SK-N-SH treated with all-trans-retinoic acid at 6 μM for 48 hours (cell line): ENCODE results near the gene AGR3.
"Not testable (repeated sequence)": the region's sequence is repeated elsewhere in the genome, so short reads cannot be mapped to it uniquely, and the experiment has no call there.

ENCODE experiments used
- ATAC-seq: fragments of 200-7000 bp; cut with Tn5 transposase; 3 replicates; pipeline ENCODE4 v1.9.1; 2020; ENCODE audit warnings: mild to moderate bottlenecking, moderate library complexity
- ARNTL ChIP-seq: fragments of 450-650 bp; formaldehyde crosslinking; IDR thresholded peaks from 2 replicates; pipeline ENCODE4 v1.5.0; 2020; ENCODE audit warnings: low read depth, mild to moderate bottlenecking, moderate library complexity, borderline replicate concordance
- BACH2 ChIP-seq: fragments of 250-450 bp; sonication (Bioruptor Pico); IDR thresholded peaks from 2 replicates; pipeline ENCODE4 v1.9.0; 2021; ENCODE audit warnings: mild to moderate bottlenecking, borderline replicate concordance
- CSDC2 ChIP-seq: fragments of 250-450 bp; sonication (Bioruptor Pico); IDR thresholded peaks from 2 replicates; pipeline ENCODE4 v1.5.0; 2020; ENCODE audit warnings: mild to moderate bottlenecking, moderate library complexity
- GLIS3 ChIP-seq: fragments of 250-450 bp; sonication (Bioruptor Pico); IDR thresholded peaks from 2 replicates; pipeline ENCODE4 v1.5.0; 2020; ENCODE audit warnings: mild to moderate bottlenecking, moderate library complexity
- ISL1 ChIP-seq: fragments of 250-450 bp; sonication (Bioruptor Pico); IDR thresholded peaks from 2 replicates; pipeline ENCODE4 v2.1.2; 2022; ENCODE audit warnings: mild to moderate bottlenecking, moderate library complexity
- OSR1 ChIP-seq: fragments of 250-450 bp; sonication (Bioruptor Pico); IDR thresholded peaks from 2 replicates; pipeline ENCODE4 v1.8.0; 2022; ENCODE audit warnings: moderate library complexity, mild to moderate bottlenecking, inconsistent platforms
- PPARA ChIP-seq: fragments of 250-450 bp; sonication (Bioruptor Pico); IDR thresholded peaks from 2 replicates; pipeline ENCODE4 v1.5.0; 2020; ENCODE audit warnings: mild to moderate bottlenecking, borderline replicate concordance
- RARB ChIP-seq: fragments of 250-450 bp; sonication (Bioruptor Pico); IDR thresholded peaks from 2 replicates; pipeline ENCODE4 v1.8.0; 2021; ENCODE audit warnings: mild to moderate bottlenecking, moderate library complexity
- SNAI2 ChIP-seq: fragments of 250-450 bp; sonication (Bioruptor Pico); IDR thresholded peaks from 2 replicates; pipeline ENCODE4 v1.5.0; 2020; ENCODE audit warnings: mild to moderate bottlenecking, moderate library complexity
- TCF4 ChIP-seq: fragments of 250-450 bp; sonication (Bioruptor Pico); IDR thresholded peaks from 2 replicates; pipeline ENCODE4 v1.8.0; 2021; ENCODE audit warnings: mild to moderate bottlenecking, moderate library complexity, borderline replicate concordance
- TOX ChIP-seq: fragments of 250-450 bp; sonication (Bioruptor Pico); IDR thresholded peaks from 2 replicates; pipeline ENCODE4 v1.8.0; 2021; ENCODE audit warnings: mild to moderate bottlenecking, moderate library complexity, borderline replicate concordance
- ZFP3 ChIP-seq: fragments of 250-450 bp; sonication (Bioruptor Pico); IDR thresholded peaks from 2 replicates; pipeline ENCODE4 v1.5.0; 2020; ENCODE audit warnings: mild to moderate bottlenecking, moderate library complexity
- ZFP30 ChIP-seq: fragments of 450-650 bp; formaldehyde crosslinking; IDR thresholded peaks from 2 replicates; pipeline ENCODE4 v1.5.0; 2022; ENCODE audit warnings: mild to moderate bottlenecking, moderate library complexity
- ZNF565 ChIP-seq: fragments of 450-650 bp; formaldehyde crosslinking; conservative IDR thresholded peaks from 2 replicates; pipeline ENCODE4 v1.5.0; 2020; ENCODE audit warnings: low read depth, mild to moderate bottlenecking, moderate library complexity
- ZNF70 ChIP-seq: fragments of 450-650 bp; formaldehyde crosslinking; IDR thresholded peaks from 2 replicates; pipeline ENCODE4 v1.5.0; 2020; ENCODE audit warnings: mild to moderate bottlenecking, moderate library complexity
- ZNF8 ChIP-seq: fragments of 450-650 bp; formaldehyde crosslinking; IDR thresholded peaks from 2 replicates; pipeline ENCODE4 v1.5.0; 2020; ENCODE audit warnings: mild to moderate bottlenecking, moderate library complexity
- TF ChIP-seq, protein P1 (sequence below): fragments of 250-450 bp; sonication (Bioruptor Pico); IDR thresholded peaks from 2 replicates; pipeline ENCODE4 v1.8.0; 2021; ENCODE audit warnings: low read depth, mild to moderate bottlenecking, moderate library complexity, borderline replicate concordance
- TF ChIP-seq, protein P2 (sequence below): fragments of 250-450 bp; sonication (Bioruptor Pico); IDR thresholded peaks from 2 replicates; pipeline ENCODE4 v1.5.1; 2020; ENCODE audit warnings: low read depth, mild to moderate bottlenecking, moderate library complexity
- TF ChIP-seq, protein P3 (sequence below): fragments of 250-450 bp; sonication (Bioruptor Pico); IDR thresholded peaks from 2 replicates; pipeline ENCODE4 v1.5.1; 2021; ENCODE audit warnings: mild to moderate bottlenecking, moderate library complexity
- TF ChIP-seq, protein P4 (sequence below): fragments of 250-450 bp; sonication (Bioruptor Pico); IDR thresholded peaks from 2 replicates; pipeline ENCODE4 v1.5.0; 2020; ENCODE audit warnings: mild to moderate bottlenecking, moderate library complexity

AGR3 gene

DNA sequence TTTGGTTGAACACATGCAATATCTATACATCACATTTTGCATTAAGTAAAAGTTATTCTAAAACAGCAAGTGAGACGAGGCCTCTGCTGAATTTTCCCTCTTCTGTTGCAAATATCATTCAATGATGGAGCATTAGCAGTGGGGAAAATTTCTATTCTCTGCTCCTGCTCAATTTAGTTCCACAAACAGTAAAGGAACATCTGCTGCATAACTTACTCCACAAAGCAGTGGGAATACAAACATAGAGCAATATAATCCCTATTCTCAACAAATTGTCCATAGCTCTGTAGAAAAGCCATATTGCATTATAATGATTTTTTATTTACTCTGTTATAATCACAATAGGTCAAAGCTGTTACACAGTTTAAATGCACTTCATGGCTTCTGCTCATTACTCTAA, 5.9 kb downstream of the AGR3 start (continued):
- TF ChIP-seq ZNF70 = no peak
- TF ChIP-seq, protein P1, sequence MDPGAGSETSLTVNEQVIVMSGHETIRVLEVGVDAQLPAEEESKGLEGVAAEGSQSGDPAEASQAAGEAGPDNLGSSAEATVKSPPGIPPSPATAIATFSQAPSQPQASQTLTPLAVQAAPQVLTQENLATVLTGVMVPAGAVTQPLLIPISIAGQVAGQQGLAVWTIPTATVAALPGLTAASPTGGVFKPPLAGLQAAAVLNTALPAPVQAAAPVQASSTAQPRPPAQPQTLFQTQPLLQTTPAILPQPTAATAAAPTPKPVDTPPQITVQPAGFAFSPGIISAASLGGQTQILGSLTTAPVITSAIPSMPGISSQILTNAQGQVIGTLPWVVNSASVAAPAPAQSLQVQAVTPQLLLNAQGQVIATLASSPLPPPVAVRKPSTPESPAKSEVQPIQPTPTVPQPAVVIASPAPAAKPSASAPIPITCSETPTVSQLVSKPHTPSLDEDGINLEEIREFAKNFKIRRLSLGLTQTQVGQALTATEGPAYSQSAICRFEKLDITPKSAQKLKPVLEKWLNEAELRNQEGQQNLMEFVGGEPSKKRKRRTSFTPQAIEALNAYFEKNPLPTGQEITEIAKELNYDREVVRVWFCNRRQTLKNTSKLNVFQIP (CRISPR knock-in tag) = no peak
- no peak for TF ChIP-seq TCF4 (CRISPR knock-in tag)
- no peak for TF ChIP-seq PPARA (CRISPR knock-in tag)
- TF ChIP-seq BACH2 (CRISPR knock-in tag) = no peak
- TF ChIP-seq ZNF8 (CRISPR knock-in tag) = no peak
- TF ChIP-seq, protein P2, sequence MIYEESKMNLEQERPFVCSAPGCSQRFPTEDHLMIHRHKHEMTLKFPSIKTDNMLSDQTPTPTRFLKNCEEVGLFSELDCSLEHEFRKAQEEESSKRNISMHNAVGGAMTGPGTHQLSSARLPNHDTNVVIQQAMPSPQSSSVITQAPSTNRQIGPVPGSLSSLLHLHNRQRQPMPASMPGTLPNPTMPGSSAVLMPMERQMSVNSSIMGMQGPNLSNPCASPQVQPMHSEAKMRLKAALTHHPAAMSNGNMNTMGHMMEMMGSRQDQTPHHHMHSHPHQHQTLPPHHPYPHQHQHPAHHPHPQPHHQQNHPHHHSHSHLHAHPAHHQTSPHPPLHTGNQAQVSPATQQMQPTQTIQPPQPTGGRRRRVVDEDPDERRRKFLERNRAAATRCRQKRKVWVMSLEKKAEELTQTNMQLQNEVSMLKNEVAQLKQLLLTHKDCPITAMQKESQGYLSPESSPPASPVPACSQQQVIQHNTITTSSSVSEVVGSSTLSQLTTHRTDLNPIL (CRISPR knock-in tag) = no peak
- TF ChIP-seq, protein P3, sequence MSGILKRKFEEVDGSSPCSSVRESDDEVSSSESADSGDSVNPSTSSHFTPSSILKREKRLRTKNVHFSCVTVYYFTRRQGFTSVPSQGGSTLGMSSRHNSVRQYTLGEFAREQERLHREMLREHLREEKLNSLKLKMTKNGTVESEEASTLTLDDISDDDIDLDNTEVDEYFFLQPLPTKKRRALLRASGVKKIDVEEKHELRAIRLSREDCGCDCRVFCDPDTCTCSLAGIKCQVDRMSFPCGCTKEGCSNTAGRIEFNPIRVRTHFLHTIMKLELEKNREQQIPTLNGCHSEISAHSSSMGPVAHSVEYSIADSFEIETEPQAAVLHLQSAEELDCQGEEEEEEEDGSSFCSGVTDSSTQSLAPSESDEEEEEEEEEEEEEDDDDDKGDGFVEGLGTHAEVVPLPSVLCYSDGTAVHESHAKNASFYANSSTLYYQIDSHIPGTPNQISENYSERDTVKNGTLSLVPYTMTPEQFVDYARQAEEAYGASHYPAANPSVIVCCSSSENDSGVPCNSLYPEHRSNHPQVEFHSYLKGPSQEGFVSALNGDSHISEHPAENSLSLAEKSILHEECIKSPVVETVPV (CRISPR knock-in tag) = no peak
- no peak for TF ChIP-seq OSR1 (CRISPR knock-in tag)
- TF ChIP-seq RARB = no peak
- TF ChIP-seq, all 23 proteins: peak for 0

DNA sequence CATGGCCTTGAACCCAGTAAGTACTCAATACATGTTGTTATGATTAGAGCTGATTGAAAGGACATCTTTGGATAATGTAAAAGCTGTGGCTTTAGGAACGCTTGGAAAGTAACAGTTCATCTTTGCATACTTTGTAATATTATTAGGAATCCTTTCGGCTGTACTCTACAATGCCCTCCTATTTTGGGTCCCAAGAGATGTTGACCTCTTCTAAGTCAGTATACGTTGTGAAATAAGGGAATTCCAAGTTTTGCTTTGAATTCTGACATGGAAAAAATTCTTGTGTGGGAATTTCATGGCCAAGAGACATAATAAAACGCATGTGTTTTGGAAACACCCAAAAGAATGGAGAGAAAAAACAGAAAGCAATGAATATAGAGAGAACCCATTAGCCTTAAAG, 7.7 kb downstream of the AGR3 start:
- ATAC-seq = no peak
- TF ChIP-seq ZNF8 (CRISPR knock-in tag) = no peak
- TF ChIP-seq ZFP30 (CRISPR knock-in tag) = no peak
- TF ChIP-seq ZNF565 (CRISPR knock-in tag) = no peak
- no peak for TF ChIP-seq ISL1 (CRISPR knock-in tag)
- TF ChIP-seq ARNTL = no peak
- TF ChIP-seq SNAI2 (CRISPR knock-in tag) = no peak
- no peak for TF ChIP-seq CSDC2 (CRISPR knock-in tag)
- TF ChIP-seq TCF4 (CRISPR knock-in tag) = no peak
- no peak for TF ChIP-seq OSR1 (CRISPR knock-in tag)
- no peak for TF ChIP-seq RARB
- TF ChIP-seq, protein P2 (CRISPR knock-in tag) = no peak
- TF ChIP-seq ZNF70 = no peak
- no peak for TF ChIP-seq BACH2 (CRISPR knock-in tag)
- TF ChIP-seq, protein P4, sequence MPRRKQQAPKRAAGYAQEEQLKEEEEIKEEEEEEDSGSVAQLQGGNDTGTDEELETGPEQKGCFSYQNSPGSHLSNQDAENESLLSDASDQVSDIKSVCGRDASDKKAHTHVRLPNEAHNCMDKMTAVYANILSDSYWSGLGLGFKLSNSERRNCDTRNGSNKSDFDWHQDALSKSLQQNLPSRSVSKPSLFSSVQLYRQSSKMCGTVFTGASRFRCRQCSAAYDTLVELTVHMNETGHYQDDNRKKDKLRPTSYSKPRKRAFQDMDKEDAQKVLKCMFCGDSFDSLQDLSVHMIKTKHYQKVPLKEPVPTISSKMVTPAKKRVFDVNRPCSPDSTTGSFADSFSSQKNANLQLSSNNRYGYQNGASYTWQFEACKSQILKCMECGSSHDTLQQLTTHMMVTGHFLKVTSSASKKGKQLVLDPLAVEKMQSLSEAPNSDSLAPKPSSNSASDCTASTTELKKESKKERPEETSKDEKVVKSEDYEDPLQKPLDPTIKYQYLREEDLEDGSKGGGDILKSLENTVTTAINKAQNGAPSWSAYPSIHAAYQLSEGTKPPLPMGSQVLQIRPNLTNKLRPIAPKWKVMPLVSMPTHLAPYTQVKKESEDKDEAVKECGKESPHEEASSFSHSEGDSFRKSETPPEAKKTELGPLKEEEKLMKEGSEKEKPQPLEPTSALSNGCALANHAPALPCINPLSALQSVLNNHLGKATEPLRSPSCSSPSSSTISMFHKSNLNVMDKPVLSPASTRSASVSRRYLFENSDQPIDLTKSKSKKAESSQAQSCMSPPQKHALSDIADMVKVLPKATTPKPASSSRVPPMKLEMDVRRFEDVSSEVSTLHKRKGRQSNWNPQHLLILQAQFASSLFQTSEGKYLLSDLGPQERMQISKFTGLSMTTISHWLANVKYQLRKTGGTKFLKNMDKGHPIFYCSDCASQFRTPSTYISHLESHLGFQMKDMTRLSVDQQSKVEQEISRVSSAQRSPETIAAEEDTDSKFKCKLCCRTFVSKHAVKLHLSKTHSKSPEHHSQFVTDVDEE = no peak
- TF ChIP-seq PPARA (CRISPR knock-in tag) = no peak
- no peak for TF ChIP-seq ZFP3 (CRISPR knock-in tag)

DNA sequence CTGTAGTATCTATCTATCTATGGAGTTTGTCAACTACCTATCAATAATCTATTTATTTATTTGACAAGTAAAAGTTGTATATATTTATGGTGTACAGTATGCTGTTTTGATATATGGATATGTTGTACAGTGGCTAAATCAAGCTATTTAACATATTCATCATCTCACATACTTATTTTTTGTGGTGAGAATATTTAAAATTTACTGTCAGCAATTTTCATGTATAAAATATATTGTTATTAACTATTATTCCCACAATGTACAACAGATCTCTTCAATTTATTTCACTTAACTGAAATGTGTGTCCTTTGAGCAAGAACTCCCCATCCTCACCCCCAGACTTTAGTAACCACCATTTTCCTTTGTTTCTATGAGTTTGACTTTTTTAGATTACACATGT, 14.5 kb downstream of the AGR3 start:
- no peak for TF ChIP-seq BACH2 (CRISPR knock-in tag)
- TF ChIP-seq ARNTL = no peak
- TF ChIP-seq TCF4 (CRISPR knock-in tag) = no peak
- TF ChIP-seq, protein P3 (CRISPR knock-in tag) = no peak
- no peak for TF ChIP-seq ZFP3 (CRISPR knock-in tag)
- TF ChIP-seq ZNF8 (CRISPR knock-in tag) = no peak
- TF ChIP-seq, protein P4 = no peak
- no peak for TF ChIP-seq CSDC2 (CRISPR knock-in tag)
- TF ChIP-seq GLIS3 (CRISPR knock-in tag) = no peak
- no peak for TF ChIP-seq ZFP30 (CRISPR knock-in tag)
- TF ChIP-seq TOX (CRISPR knock-in tag) = no peak
- TF ChIP-seq ZNF70 = no peak
- no peak for ATAC-seq

DNA sequence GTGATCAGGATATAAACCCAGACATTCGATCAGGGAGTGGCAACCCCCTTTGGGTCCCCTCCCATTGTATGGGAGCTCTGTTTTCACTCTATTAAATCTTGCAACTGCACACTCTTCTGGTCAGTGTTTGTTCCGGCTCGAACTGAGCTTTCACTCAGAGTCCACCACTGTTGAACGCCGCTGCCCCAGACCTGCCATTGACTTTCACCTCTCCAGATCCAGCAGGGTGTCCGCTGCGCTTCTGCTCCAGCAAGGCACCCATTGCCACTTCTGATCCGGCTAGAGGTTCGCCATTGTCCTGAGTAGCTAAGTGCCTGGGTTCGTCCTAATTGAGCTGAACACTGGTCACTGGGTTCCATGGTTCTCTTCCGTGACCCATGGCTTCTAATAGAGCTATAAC, 28.6 kb downstream of the AGR3 start:
- ATAC-seq = not testable (repeated sequence)
